ENCODE data around the gene BTBD17.

- TF ChIP-seq FOXP2 (optimal IDR thresholded peaks at IDR 0.05; ENCODE audit: borderline replicate concordance, extremely low read depth, extremely low read length, insufficient read depth) (no peak), REST (IDR thresholded peaks at IDR 0.05; ENCODE audit: insufficient read depth in 1 of 2, low read depth in 2 of 2, low read length in 2 of 2) (no peak), SIN3A (IDR thresholded peaks at IDR 0.05; ENCODE audit: borderline replicate concordance, insufficient read depth, low read length) (no peak), POLR2AphosphoS5 (IDR thresholded peaks at IDR 0.05; ENCODE audit: low read depth, low read length) (no peak), TAF1 (IDR thresholded peaks at IDR 0.05; ENCODE audit: borderline replicate concordance, insufficient read depth, low read length) (no peak)
Observed at GRCh38 chr17:74330446-74330845, 31.2 kb downstream of the BTBD17 start.
